Endothelial cell of umbilical vein (primary cell): ENCODE results near the gene ARHGAP22. TPM values are rescaled to one million over a fixed set of nuclear protein-coding genes. Genes with fewer than 3 reads are reported as not detected.

Experiments
- BruUV-seq: library from RNA; stranded (reverse); fragments of 400-500 nt; replicated peaks from 2 replicates; lab custom pipeline; 2021; lab: Mats Ljungman, UMichigan
- CTCF ChIA-PET: fragments of 300-600, 350-600 bp; sonication (Branson Sonifier 250); formaldehyde crosslinking; loops from one replicate; lab custom pipeline; 2021; ENCODE audit warnings: antibody characterized with exemption, inconsistent platforms; lab: Charles Lee
- POLR2A ChIA-PET: fragments of 300-600, 350-600 bp; sonication (Branson Sonifier 250); formaldehyde crosslinking; loops from one replicate; lab custom pipeline; 2021; ENCODE audit warnings: antibody characterized with exemption, inconsistent platforms; lab: Charles Lee
- DNase-seq: peaks from one replicate; pipeline ENCODE4 v3.0.0-alpha.2; 2011; ENCODE audit warnings: low read depth, low spot score
- FAIRE-seq: peaks from 2 replicates; lab custom pipeline; 2011; peaks lifted over from hg19 to GRCh38; lab: Jason Lieb, UNC
- H2AFZ ChIP-seq: 2 replicates; pipeline ENCODE4 v1.6.0; 2012; ENCODE audit warnings: low read depth, low read length, control low read depth, inconsistent platforms
- H3K27ac ChIP-seq: 2 replicates; pipeline ENCODE4 v1.5.1; 2011; ENCODE audit warnings: low read depth, mild to moderate bottlenecking, control low read depth, low read length, moderate library complexity; ENCODE audit not compliant: insufficient read depth
- H3K27me3 ChIP-seq, 2 experiments: 2 replicates each; pipeline versions ENCODE4 v1.6.0 to v1.6.1; 2011; ENCODE audit warnings: low read length in 2 of 2, mixed read lengths in 1 of 2; ENCODE audit not compliant: control insufficient read depth in 2 of 2, insufficient read depth in 2 of 2
- H3K36me3 ChIP-seq, 2 experiments: 2 replicates in 1 of 2; 3 replicates in 1 of 2; pipeline ENCODE4 v1.5.1; 2011; ENCODE audit warnings: low read length in 2 of 2, mild to moderate bottlenecking in 1 of 2, moderate library complexity in 1 of 2; ENCODE audit not compliant: control insufficient read depth in 2 of 2, insufficient read depth in 2 of 2; ENCODE audit errors: extremely low read depth in 1 of 2
- H3K4me1 ChIP-seq: 3 replicates; pipeline ENCODE4 v1.5.1; 2011; ENCODE audit warnings: mild to moderate bottlenecking, low read length; ENCODE audit not compliant: control insufficient read depth, insufficient read depth; ENCODE audit errors: extremely low read depth
- H3K4me2 ChIP-seq: 2 replicates; pipeline ENCODE4 v1.6.1; 2011; ENCODE audit warnings: low read length, control low read depth, mixed read lengths; ENCODE audit not compliant: insufficient read depth
- H3K4me3 ChIP-seq, 3 experiments: fragments of 200-600 bp in 1 of 3; sonication (generic), shearing (Covaris generic) in 1 of 3; replicated peaks in 1 of 3; 2 replicates each; pipeline ENCODE4 v1.5.1; 2011 to 2016; ENCODE audit warnings: control low read depth in 3 of 3, low read length in 3 of 3, mild to moderate bottlenecking in 2 of 3, inconsistent platforms in 1 of 3, low read depth in 1 of 3, moderate library complexity in 1 of 3; ENCODE audit not compliant: insufficient read depth in 1 of 3
- H3K79me2 ChIP-seq: 2 replicates; pipeline ENCODE4 v1.6.0; 2012; ENCODE audit warnings: low read length, inconsistent platforms; ENCODE audit not compliant: control insufficient read depth, insufficient read depth
- H3K9ac ChIP-seq: replicated peaks from 2 replicates; pipeline ENCODE3; 2011; ENCODE audit warnings: low read length, control low read depth; ENCODE audit not compliant: insufficient read depth; ENCODE audit errors: extremely low read depth
- H3K9me1 ChIP-seq: replicated peaks from 3 replicates; pipeline ENCODE4 v1.6.0; 2011; ENCODE audit warnings: mild to moderate bottlenecking, low read length; ENCODE audit not compliant: control insufficient read depth, insufficient read depth; ENCODE audit errors: extremely low read depth
- H3K9me3 ChIP-seq: replicated peaks from 2 replicates; pipeline ENCODE4 v1.5.1; 2012; ENCODE audit warnings: low read length, inconsistent platforms; ENCODE audit not compliant: control insufficient read depth, insufficient read depth
- H4K20me1 ChIP-seq: replicated peaks from 2 replicates; pipeline ENCODE3; 2011; ENCODE audit warnings: mild to moderate bottlenecking, low read length; ENCODE audit not compliant: control insufficient read depth, insufficient read depth; ENCODE audit errors: extremely low read depth
- EZH2 ChIP-seq: IDR thresholded peaks from 2 replicates; pipeline ENCODE4 v1.6.1; 2012; ENCODE audit warnings: borderline replicate concordance, low read depth, mild to moderate bottlenecking, moderate library complexity, low read length, inconsistent platforms; ENCODE audit not compliant: severe bottlenecking
- FOS ChIP-seq: IDR thresholded peaks from 2 replicates; pipeline ENCODE4 v1.6.1; 2011; ENCODE audit warnings: mild to moderate bottlenecking, low read length, moderate library complexity, borderline replicate concordance; ENCODE audit not compliant: insufficient read depth
- GATA2 ChIP-seq: IDR thresholded peaks from 2 replicates; pipeline ENCODE4 v1.7.0; 2011; ENCODE audit warnings: low read depth, mild to moderate bottlenecking, moderate library complexity, mixed read lengths, low read length; ENCODE audit not compliant: insufficient read length, insufficient read depth
- JUN ChIP-seq: IDR thresholded peaks from 2 replicates; pipeline ENCODE4 v1.6.1; 2011; ENCODE audit warnings: borderline replicate concordance, low read depth; ENCODE audit not compliant: insufficient read length, insufficient read depth
- MAX ChIP-seq: IDR thresholded peaks from 2 replicates; pipeline ENCODE4 v1.6.1; 2011; ENCODE audit not compliant: insufficient read depth, insufficient read length
- MYC ChIP-seq: IDR thresholded peaks from one replicate; pipeline ENCODE4 v1.6.1; 2011; ENCODE audit warnings: mild to moderate bottlenecking, low read depth, low read length
- POLR2A ChIP-seq: IDR thresholded peaks from 2 replicates; pipeline ENCODE4 v1.6.1; 2012; ENCODE audit warnings: low read depth, mild to moderate bottlenecking, control low read depth, low read length
- POLR2AphosphoS5 ChIP-seq: IDR thresholded peaks from 2 replicates; pipeline ENCODE4 v1.6.1; 2012; ENCODE audit warnings: low read depth, mild to moderate bottlenecking, control low read depth, low read length, moderate library complexity; ENCODE audit not compliant: insufficient read depth
- dilution Hi-C: fragments of 300-500 bp; cut with MboI; formaldehyde crosslinking; loops from one replicate; pipeline ENCODE4 v1.15.0; 2019; ENCODE audit warnings: low sequenced_read_pairs; ENCODE audit not compliant: extremely low pct_ligation_motif_present
- intact Hi-C: fragments of 100-400 bp; cut with micrococcal nuclease; formaldehyde crosslinking; loops from one replicate; pipeline ENCODE4 v1.10.0; 2022
- polyA plus RNA-seq, 4 experiments: library from polyadenylated mRNA; depleted of rRNA in 3 of 4; stranded (reverse) in 3 of 4; unstranded in 1 of 4; fragments of >200 nt; gene quantifications; 2 replicates each; pipeline versions ENCODE4 v1.2.1 to v1.2.3, GENCODE V29; 2011 to 2012; ENCODE audit warnings: missing spikeins in 1 of 4
- total RNA-seq: library from RNA; stranded (reverse); gene quantifications from 2 replicates; pipeline ENCODE4 v1.2.3, GENCODE V29; 2021
- TF ChIP-seq, protein P1 (sequence below), 2 donors: IDR thresholded peaks; 1 replicate in 1 of 2; 2 replicates in 1 of 2; pipeline ENCODE4 v1.5.1; 2011; ENCODE audit warnings: low read length in 2 of 2, mild to moderate bottlenecking in 2 of 2, moderate library complexity in 2 of 2, control low read depth in 1 of 2, inconsistent platforms in 1 of 2, low read depth in 1 of 2; ENCODE audit not compliant: insufficient read depth in 1 of 2; ENCODE audit errors: extremely low read depth in 1 of 2

ARHGAP22 gene
- total and polyA plus RNA-seq, 2 donors (not counting 3 experiments of a cell fraction or from before 2014, with no cell fraction given): 8.6 to 50.3 TPM

DNA sequence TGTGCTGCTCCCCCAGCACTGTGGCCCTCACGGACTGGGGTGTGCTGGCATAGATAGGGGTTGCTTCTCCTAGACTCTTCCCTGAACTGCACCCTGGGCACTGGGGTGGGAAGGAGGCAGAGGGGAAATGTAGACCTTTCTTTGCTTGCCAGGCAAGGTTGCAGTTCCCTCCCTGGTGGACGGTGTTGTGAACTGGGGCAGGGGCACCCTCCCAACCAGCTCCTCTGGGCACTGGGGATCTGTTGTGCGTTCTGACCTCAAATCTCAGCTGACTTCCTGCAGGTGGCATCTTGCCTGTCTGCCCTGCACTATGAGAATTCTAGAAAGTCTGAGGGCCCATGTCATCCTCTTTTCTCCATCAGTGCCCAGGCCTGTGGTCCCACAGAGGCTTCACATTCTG is 53.9 kb downstream of the ARHGAP22 start:
- TF ChIP-seq MAX (no peak), POLR2A (no peak), POLR2AphosphoS5 (no peak), FOS (no peak), EZH2 (no peak), MYC (no peak), GATA2 (no peak), JUN (no peak)
- TF ChIP-seq, protein P1, sequence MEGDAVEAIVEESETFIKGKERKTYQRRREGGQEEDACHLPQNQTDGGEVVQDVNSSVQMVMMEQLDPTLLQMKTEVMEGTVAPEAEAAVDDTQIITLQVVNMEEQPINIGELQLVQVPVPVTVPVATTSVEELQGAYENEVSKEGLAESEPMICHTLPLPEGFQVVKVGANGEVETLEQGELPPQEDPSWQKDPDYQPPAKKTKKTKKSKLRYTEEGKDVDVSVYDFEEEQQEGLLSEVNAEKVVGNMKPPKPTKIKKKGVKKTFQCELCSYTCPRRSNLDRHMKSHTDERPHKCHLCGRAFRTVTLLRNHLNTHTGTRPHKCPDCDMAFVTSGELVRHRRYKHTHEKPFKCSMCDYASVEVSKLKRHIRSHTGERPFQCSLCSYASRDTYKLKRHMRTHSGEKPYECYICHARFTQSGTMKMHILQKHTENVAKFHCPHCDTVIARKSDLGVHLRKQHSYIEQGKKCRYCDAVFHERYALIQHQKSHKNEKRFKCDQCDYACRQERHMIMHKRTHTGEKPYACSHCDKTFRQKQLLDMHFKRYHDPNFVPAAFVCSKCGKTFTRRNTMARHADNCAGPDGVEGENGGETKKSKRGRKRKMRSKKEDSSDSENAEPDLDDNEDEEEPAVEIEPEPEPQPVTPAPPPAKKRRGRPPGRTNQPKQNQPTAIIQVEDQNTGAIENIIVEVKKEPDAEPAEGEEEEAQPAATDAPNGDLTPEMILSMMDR (IDR thresholded peaks at IDR 0.05; ENCODE audit: extremely low read depth in 1 of 2, insufficient read depth in 1 of 2, low read depth in 1 of 2, low read length in 2 of 2): no peak
- Histone ChIP-seq H3K9me1 (no peaks in the 10 kb centered on the region), H4K20me1 (no peaks in the 10 kb centered on the region), H3K4me3 (no peak overlapping the region), H3K4me1 (peaks cover 37% of the 10 kb centered on the region), H3K9me3 (no peaks in the 10 kb centered on the region), H3K4me2 (no peak overlapping the region), H3K79me2 (peaks cover 18% of the 10 kb centered on the region), H2AFZ (no peak overlapping the region), H3K27ac (peak overlapping the region; percentile 51), H3K27me3 (no peaks in the 10 kb centered on the region), H3K36me3 (peaks cover 4 to 14% of the 10 kb centered on the region in 2 experiments), H3K9ac (no peak overlapping the region)
- intact Hi-C loops: loop anchor here (2.0 to 10.0 kb wide), 2 partner anchors 24 to 964 kb away; no protein-coding TSS in a partner anchor
- BruUV-seq: no TSS peak
- no peak for FAIRE-seq
- CTCF ChIA-PET: interaction anchor here (2.5 to 16.9 kb wide), 4 partner anchors 12 to 188 kb away, joined by 14 to 445 read pairs (median 42); no protein-coding TSS in a partner anchor
- dilution Hi-C loops: no loop called here
- no peak for DNase-seq
- POLR2A ChIA-PET: no interaction called here
